Endodermal cell (in vitro differentiated cells): Measurements from ENCODE around the gene JMJD1C. TPM values are rescaled to one million over a fixed set of nuclear protein-coding genes. Genes with fewer than 3 reads are reported as not detected.

Source experiments
- DNase-seq: peaks from one replicate; pipeline ENCODE4 v3.0.0-alpha.2; 2017
- H3K27ac ChIP-seq: 2 replicates; pipeline ENCODE4 v1.5.1; 2013; ENCODE audit warnings: mild to moderate bottlenecking, low read depth, low read length, moderate library complexity
- H3K27me3 ChIP-seq: 2 replicates; pipeline ENCODE4 v1.6.1; 2013; ENCODE audit warnings: mild to moderate bottlenecking, low read length, moderate library complexity; ENCODE audit not compliant: insufficient read depth, control insufficient read depth, poor library complexity, severe bottlenecking
- H3K36me3 ChIP-seq: 2 replicates; pipeline ENCODE4 v1.7.0; 2013; ENCODE audit warnings: mild to moderate bottlenecking, low read length, moderate library complexity; ENCODE audit not compliant: control insufficient read depth, insufficient read depth
- H3K4me1 ChIP-seq: one replicate; pipeline ENCODE4 v1.7.0; 2013; ENCODE audit warnings: low read length; ENCODE audit not compliant: control insufficient read depth, insufficient read depth
- H3K4me3 ChIP-seq: 2 replicates; pipeline ENCODE4 v1.5.1; 2013; ENCODE audit warnings: mild to moderate bottlenecking, low read length, moderate library complexity
- H3K9ac ChIP-seq: 2 replicates; pipeline ENCODE4 v1.6.1; 2013; ENCODE audit warnings: mild to moderate bottlenecking, low read length, moderate library complexity; ENCODE audit not compliant: poor library complexity, severe bottlenecking; ENCODE audit errors: extremely low read depth
- H3K9me3 ChIP-seq: 2 replicates; pipeline ENCODE4 v1.6.1; 2013; ENCODE audit warnings: mild to moderate bottlenecking, low read length, moderate library complexity; ENCODE audit not compliant: control insufficient read depth
- H3K27ac Mint-ChIP-seq: 2 replicates; pipeline ENCODE4 v1.8.0; 2020; ENCODE audit warnings: mixed read lengths
- H3K27me3 Mint-ChIP-seq: 2 replicates; pipeline ENCODE4 v1.8.0; 2021; ENCODE audit warnings: mild to moderate bottlenecking, mixed read lengths; ENCODE audit not compliant: insufficient read depth
- H3K36me3 Mint-ChIP-seq: 2 replicates; pipeline ENCODE4 v1.8.0; 2020; ENCODE audit warnings: low read depth, mixed read lengths
- H3K4me1 Mint-ChIP-seq: 2 replicates; pipeline ENCODE4 v1.8.0; 2020; ENCODE audit warnings: mixed read lengths
- H3K4me3 Mint-ChIP-seq: 2 replicates; pipeline ENCODE4 v1.8.0; 2020; ENCODE audit warnings: mild to moderate bottlenecking, moderate library complexity, mixed read lengths
- H3K9me3 Mint-ChIP-seq: 2 replicates; pipeline ENCODE4 v1.8.0; 2020; ENCODE audit warnings: mild to moderate bottlenecking, mixed read lengths
- WGBS, 2 experiments: methylation state at CpG; one replicate each; pipeline versions ENCODE4 v1.1.5 to v1.1.7; 2013; ENCODE audit warnings: missing lambda C conversion rate in 2 of 2, mixed read lengths in 1 of 2; ENCODE audit not compliant: insufficient coverage in 1 of 2, insufficient read length in 1 of 2; 5-methylcytosine and 5-hydroxymethylcytosine counted together
- total RNA-seq, 2 donors: library from RNA; stranded (reverse); fragmentation: NEBNext Ultra II Directional in 1 of 2; extraction: Animal tissue kit (Norgen Biotek cat#: 25700) in 1 of 2; gene quantifications; 2 replicates in 1 of 2; 3 replicates in 1 of 2; pipeline ENCODE4 v1.2.1, GENCODE V29; 2021
- TF ChIP-seq, protein P1 (sequence below): fragments of 200-600 bp; sonication (generic); conservative IDR thresholded peaks from 2 replicates; pipeline ENCODE4 v1.5.0; 2021; ENCODE audit warnings: antibody characterized with exemption, mild to moderate bottlenecking

The JMJD1C gene
- total RNA-seq, 2 donors from 2014 or later = 91.3 to 114 TPM

DNA sequence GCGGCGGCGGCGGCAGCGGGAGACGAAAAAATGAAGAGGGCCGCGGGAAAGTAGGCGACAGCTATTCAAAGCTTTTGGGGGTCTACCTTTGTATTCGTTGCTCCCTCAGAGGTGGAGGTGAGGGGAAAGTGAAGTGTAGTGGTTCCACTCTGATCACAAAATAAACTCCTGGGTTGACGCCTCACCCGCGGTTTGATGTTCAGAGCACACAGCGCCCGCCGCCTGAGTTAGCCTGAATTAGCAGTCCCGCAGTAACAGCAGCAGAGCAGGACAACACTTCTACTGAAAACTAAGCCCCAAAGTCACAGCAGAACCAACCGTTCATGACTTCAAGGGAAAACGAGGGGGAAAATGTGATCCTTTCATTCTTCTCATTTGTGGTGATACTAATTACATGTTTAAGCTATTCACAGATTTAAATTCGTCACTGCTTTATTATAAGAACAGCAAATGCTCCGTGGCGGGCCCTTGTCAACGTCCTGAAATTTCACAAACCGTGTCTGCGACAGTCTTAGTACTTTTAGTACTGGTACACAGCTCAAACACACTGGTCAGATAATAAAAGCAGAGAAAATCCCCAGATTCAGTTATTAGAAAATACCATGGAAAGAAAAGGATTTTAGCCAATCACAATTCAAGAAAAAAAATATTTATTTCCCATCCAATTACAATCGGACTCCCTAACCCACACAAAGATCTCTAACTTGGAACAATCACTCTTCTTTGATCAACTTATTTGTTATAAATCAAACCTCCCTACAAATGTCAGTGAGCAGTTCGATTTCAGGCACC, 563 bp upstream of the JMJD1C start:
- H3K27ac Mint-ChIP-seq = peak overlapping the region; percentile 98
- no peak for DNase-seq
- Histone ChIP-seq H3K9ac (peak overlapping the region; percentile 86), H3K4me1 (no peaks in the 10 kb centered on the region), H3K4me3 (peak overlapping the region; percentile 92), H3K36me3 (no peaks in the 10 kb centered on the region), H3K27me3 (no peaks in the 10 kb centered on the region), H3K9me3 (peaks cover 4% of the 10 kb centered on the region), H3K27ac (peak overlapping the region; percentile 92)
- WGBS, 2 experiments = 8 to 10% methylated on average over 15 to 27 of the region's 27 CpGs
- H3K27me3 Mint-ChIP-seq = no peaks in the 10 kb centered on the region
- TF ChIP-seq, protein P1, sequence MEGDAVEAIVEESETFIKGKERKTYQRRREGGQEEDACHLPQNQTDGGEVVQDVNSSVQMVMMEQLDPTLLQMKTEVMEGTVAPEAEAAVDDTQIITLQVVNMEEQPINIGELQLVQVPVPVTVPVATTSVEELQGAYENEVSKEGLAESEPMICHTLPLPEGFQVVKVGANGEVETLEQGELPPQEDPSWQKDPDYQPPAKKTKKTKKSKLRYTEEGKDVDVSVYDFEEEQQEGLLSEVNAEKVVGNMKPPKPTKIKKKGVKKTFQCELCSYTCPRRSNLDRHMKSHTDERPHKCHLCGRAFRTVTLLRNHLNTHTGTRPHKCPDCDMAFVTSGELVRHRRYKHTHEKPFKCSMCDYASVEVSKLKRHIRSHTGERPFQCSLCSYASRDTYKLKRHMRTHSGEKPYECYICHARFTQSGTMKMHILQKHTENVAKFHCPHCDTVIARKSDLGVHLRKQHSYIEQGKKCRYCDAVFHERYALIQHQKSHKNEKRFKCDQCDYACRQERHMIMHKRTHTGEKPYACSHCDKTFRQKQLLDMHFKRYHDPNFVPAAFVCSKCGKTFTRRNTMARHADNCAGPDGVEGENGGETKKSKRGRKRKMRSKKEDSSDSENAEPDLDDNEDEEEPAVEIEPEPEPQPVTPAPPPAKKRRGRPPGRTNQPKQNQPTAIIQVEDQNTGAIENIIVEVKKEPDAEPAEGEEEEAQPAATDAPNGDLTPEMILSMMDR = no peak
- peak overlapping the region; percentile 99 for H3K4me3 Mint-ChIP-seq
- peaks cover 38% of the 10 kb centered on the region for H3K4me1 Mint-ChIP-seq
- H3K9me3 Mint-ChIP-seq = no peaks in the 10 kb centered on the region
- peaks cover 3% of the 10 kb centered on the region for H3K36me3 Mint-ChIP-seq

DNA sequence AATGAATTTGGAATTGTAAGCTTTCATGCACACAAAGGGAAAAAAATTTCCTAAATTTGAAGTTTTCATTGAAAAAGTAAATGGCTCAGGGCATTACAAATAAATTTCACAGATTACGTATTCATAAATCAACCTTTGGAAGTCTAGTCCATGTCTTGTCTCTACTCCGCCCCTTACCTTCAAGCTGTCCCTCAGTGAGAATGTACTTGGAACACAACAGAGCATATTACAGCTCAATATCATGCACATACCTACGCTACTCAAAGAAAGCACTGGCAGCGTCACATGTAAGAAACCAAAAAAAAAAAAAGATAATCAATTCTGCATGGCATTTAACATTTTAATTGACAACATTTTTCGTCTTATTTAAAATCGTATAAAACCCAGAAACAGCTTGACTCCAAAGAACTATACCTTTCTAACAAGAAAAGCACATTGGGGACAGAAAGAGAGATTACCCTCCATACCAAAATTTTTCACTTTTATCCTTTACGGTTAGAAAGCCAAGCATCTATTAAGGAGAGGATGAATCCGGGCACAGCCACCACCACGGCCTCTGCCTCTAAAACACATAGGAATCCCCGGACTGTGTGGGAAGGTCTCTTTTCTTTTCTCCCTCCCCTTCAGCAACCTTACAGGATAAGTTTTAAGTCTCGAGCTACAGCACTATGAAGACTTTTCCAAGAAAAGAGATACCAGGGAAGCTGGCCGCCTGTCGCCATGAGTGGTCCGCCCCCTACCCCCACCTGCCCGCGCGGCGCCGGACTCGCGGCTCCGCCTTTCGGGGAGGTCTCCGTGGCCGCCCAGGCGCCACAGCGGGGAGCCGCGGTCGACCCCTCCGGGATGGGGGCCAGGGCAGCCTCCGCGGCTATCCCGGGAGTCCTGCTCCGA, 1.1 kb downstream of the JMJD1C start:
- WGBS, 2 experiments = 1 to 4% methylated on average over 14 to 35 of the region's 35 CpGs
- no peaks in the 10 kb centered on the region for H3K4me1 ChIP-seq
- peaks cover 4% of the 10 kb centered on the region for H3K9me3 ChIP-seq
- DNase-seq = no peak
- H3K27me3 ChIP-seq = no peaks in the 10 kb centered on the region
- Mint-ChIP-seq H3K27me3 (no peaks in the 10 kb centered on the region), H3K9me3 (no peaks in the 10 kb centered on the region), H3K36me3 (peaks cover 3% of the 10 kb centered on the region), H3K27ac (peak overlapping the region; percentile 82), H3K4me1 (peaks cover 33% of the 10 kb centered on the region), H3K4me3 (peak overlapping the region; percentile 99)
- peak overlapping the region; percentile 86 for H3K9ac ChIP-seq
- H3K36me3 ChIP-seq = no peaks in the 10 kb centered on the region
- H3K27ac ChIP-seq = peak overlapping the region; percentile 92
- peak overlapping the region; percentile 92 for H3K4me3 ChIP-seq
- TF ChIP-seq, protein P1 = no peak

DNA sequence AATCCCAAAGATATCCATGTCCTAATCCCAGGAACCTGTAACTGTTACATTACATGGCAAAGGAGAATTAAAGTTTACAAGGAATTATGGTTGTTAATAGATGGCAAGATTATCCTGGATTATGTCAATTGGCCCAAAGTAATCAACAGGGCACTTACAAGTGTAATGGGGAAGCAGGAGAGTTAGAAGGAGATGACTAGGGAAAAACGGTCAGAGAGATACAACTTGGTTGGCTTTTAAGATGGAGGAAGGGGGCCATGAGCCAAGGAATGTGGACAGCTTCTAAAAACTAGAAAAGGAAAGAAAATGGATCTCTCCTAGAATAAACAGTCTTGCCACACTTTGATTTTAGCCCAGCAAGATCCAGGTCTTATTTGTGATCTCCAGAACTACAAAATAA, 3.3 kb downstream of the JMJD1C start:
- DNase-seq = no peak
- Mint-ChIP-seq H3K4me1 (peaks cover 23% of the 10 kb centered on the region), H3K27ac (no peak overlapping the region), H3K27me3 (no peaks in the 10 kb centered on the region), H3K9me3 (no peaks in the 10 kb centered on the region), H3K36me3 (peaks cover 3% of the 10 kb centered on the region), H3K4me3 (no peak overlapping the region)
- H3K4me1 ChIP-seq = no peaks in the 10 kb centered on the region
- H3K27ac ChIP-seq = no peak overlapping the region
- H3K4me3 ChIP-seq = peak overlapping the region; percentile 6
- H3K36me3 ChIP-seq = no peaks in the 10 kb centered on the region
- peaks cover 4% of the 10 kb centered on the region for H3K9me3 ChIP-seq
- TF ChIP-seq, protein P1 = no peak
- WGBS, 2 experiments = 86% methylated on average over 1 of the region's 1 CpG; no CpG with 5 or more reads in 1 of the 2 experiments
- no peak overlapping the region for H3K9ac ChIP-seq
- H3K27me3 ChIP-seq = no peaks in the 10 kb centered on the region
